Spleen (tissue), 7 donors: ENCODE results near the gene AFAP1.

Source experiments
- POLR2A ChIP-seq, 3 donors: fragments of 450-650 bp; IDR thresholded peaks; one replicate each; pipeline ENCODE4 v1.5.1; 2017; ENCODE audit warnings: antibody characterized with exemption in 3 of 3, mild to moderate bottlenecking in 1 of 3
- POLR2AphosphoS5 ChIP-seq, 3 donors: sonication (generic); formaldehyde crosslinking; IDR thresholded peaks; one replicate each; pipeline ENCODE4 v1.5.1; 2017; ENCODE audit warnings: antibody characterized with exemption in 3 of 3
- TF ChIP-seq, protein P1 (sequence below), 11 experiments: fragments of 200-600 bp in 7 of 11; fragments of 450-650 bp in 4 of 11; sonication (generic) in 4 of 11; IDR thresholded peaks in 8 of 11; conservative IDR thresholded peaks in 3 of 11; 1 replicate in 7 of 11; 2 replicates in 4 of 11; pipeline versions ENCODE4 v1.4.0 to v1.8.0; 2016 to 2021; ENCODE audit warnings: antibody characterized with exemption in 11 of 11, inconsistent platforms in 4 of 11, mild to moderate bottlenecking in 1 of 11
- donor health status: DM: no; HTN: no; CAD: no; lungs with moderate emphysema.
- donor health status: DM: no; HTN: no; CAD: no.
- donor health status: DM: no; HTN: no; CAD: no.

GRCh38 chr4:7756071-7756470, 183.6 kb downstream of the AFAP1 start:
- TF ChIP-seq, protein P1, sequence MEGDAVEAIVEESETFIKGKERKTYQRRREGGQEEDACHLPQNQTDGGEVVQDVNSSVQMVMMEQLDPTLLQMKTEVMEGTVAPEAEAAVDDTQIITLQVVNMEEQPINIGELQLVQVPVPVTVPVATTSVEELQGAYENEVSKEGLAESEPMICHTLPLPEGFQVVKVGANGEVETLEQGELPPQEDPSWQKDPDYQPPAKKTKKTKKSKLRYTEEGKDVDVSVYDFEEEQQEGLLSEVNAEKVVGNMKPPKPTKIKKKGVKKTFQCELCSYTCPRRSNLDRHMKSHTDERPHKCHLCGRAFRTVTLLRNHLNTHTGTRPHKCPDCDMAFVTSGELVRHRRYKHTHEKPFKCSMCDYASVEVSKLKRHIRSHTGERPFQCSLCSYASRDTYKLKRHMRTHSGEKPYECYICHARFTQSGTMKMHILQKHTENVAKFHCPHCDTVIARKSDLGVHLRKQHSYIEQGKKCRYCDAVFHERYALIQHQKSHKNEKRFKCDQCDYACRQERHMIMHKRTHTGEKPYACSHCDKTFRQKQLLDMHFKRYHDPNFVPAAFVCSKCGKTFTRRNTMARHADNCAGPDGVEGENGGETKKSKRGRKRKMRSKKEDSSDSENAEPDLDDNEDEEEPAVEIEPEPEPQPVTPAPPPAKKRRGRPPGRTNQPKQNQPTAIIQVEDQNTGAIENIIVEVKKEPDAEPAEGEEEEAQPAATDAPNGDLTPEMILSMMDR (IDR thresholded peaks at IDR 0.05 in 8 of 11, conservative IDR thresholded peaks at IDR 0.05 in 3 of 11) = no peak
- TF ChIP-seq POLR2A (IDR thresholded peaks at IDR 0.05) (no peak), POLR2AphosphoS5 (IDR thresholded peaks at IDR 0.05) (no peak)
